SK-N-MC (cell line): ENCODE data around the gene ACYP1.

Experiments
- EZH2 ChIP-seq: fragments of 200-600 bp; sonication (generic); IDR thresholded peaks from one replicate; pipeline ENCODE4 v1.6.1; 2017; ENCODE audit warnings: antibody characterized with exemption
- POLR2AphosphoS5 ChIP-seq: IDR thresholded peaks from 2 replicates; pipeline ENCODE4 v1.6.1; 2012; ENCODE audit warnings: mild to moderate bottlenecking, low read depth, low read length, borderline replicate concordance

DNA sequence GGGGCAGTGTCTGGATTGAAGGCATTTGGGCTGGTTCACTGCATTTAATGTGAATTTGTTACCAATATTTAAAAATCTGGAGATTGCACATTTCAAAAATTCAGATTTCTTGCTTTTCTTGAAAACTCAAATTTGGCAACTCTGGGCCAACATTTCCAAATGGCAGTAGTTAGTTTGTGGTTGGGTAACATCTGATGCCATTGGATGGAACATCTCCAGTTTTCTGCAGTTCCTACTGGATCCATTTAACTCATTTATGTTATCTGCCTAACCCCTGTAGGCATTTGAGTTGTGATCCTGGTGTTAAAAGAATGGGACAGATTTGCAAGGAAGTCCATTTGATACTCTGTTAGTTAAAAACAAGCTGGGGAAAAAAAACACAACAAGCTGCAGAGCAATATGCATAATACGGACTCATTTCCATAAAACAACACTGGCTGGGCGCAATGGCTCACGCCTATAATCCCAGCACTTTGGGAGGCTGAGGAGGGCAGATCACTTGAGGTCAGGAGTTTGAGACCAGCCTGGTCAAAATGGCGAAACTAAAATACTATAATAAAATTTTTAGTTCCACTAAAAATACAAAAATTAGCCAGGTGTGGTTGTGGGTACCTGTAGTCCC, 53.2 kb downstream of the ACYP1 start:
- TF ChIP-seq EZH2 = no peak
- no peak for TF ChIP-seq POLR2AphosphoS5
